GM18526 (cell line): ENCODE data around the gene HIVEP3.

Experiments
- POLR2A ChIP-seq: IDR thresholded peaks from 3 replicates; pipeline ENCODE4 v1.6.1; 2011; ENCODE audit not compliant: insufficient read length; ENCODE audit errors: extremely low read depth

The HIVEP3 gene

GRCh38 chr1:41613689-41614574 lies 304.8 kb downstream of the HIVEP3 start:
- no peak for TF ChIP-seq POLR2A

- no peak for TF ChIP-seq POLR2A
These were observed 305.8 kb downstream of the HIVEP3 start for GRCh38 chr1:41612953-41613352.

- no peak for TF ChIP-seq POLR2A
These were observed 306.7 kb downstream of the HIVEP3 start for GRCh38 chr1:41611932-41612450.

GRCh38 chr1:41611068-41611931 lies 307.4 kb downstream of the HIVEP3 start:
- TF ChIP-seq POLR2A, result no peak

GRCh38 chr1:41610361-41610760 lies 308.4 kb downstream of the HIVEP3 start:
- TF ChIP-seq POLR2A, result no peak

GRCh38 chr1:41609166-41609883 lies 309.4 kb downstream of the HIVEP3 start:
- TF ChIP-seq POLR2A, result no peak

GRCh38 chr1:41608211-41608610 lies 310.5 kb downstream of the HIVEP3 start:
- no peak for TF ChIP-seq POLR2A

GRCh38 chr1:41607808-41608207 lies 310.9 kb downstream of the HIVEP3 start:
- no peak for TF ChIP-seq POLR2A

- TF ChIP-seq POLR2A, result no peak
These were observed 318.8 kb downstream of the HIVEP3 start for GRCh38 chr1:41599912-41600311.

- no peak for TF ChIP-seq POLR2A
These were observed 320.4 kb downstream of the HIVEP3 start for GRCh38 chr1:41598325-41598724.

- no peak for TF ChIP-seq POLR2A
These were observed 326.1 kb downstream of the HIVEP3 start for GRCh38 chr1:41592451-41593125.

GRCh38 chr1:41591891-41592290 lies 326.8 kb downstream of the HIVEP3 start:
- TF ChIP-seq POLR2A, result no peak

- TF ChIP-seq POLR2A, result no peak
These were observed 328.4 kb downstream of the HIVEP3 start for GRCh38 chr1:41590331-41590730.

- no peak for TF ChIP-seq POLR2A
These were observed 329.3 kb downstream of the HIVEP3 start for GRCh38 chr1:41589395-41589794.
